Prostate gland (tissue), 2 donors: Measurements from ENCODE around the gene COL5A1.

Experiments
- POLR2AphosphoS5 ChIP-seq: sonication (generic); formaldehyde crosslinking; IDR thresholded peaks from one replicate; pipeline ENCODE4 v1.6.1; 2017; ENCODE audit warnings: antibody characterized with exemption
- TF ChIP-seq, protein P1 (sequence below), 4 experiments: fragments of 200-600 bp in 2 of 4; fragments of 450-650 bp in 2 of 4; sonication (generic) in 2 of 4; IDR thresholded peaks; 1 replicate in 3 of 4; 2 replicates in 1 of 4; pipeline ENCODE4 v1.5.1; 2016 to 2019; ENCODE audit warnings: antibody characterized with exemption in 4 of 4, mild to moderate bottlenecking in 2 of 4, moderate library complexity in 2 of 4

DNA sequence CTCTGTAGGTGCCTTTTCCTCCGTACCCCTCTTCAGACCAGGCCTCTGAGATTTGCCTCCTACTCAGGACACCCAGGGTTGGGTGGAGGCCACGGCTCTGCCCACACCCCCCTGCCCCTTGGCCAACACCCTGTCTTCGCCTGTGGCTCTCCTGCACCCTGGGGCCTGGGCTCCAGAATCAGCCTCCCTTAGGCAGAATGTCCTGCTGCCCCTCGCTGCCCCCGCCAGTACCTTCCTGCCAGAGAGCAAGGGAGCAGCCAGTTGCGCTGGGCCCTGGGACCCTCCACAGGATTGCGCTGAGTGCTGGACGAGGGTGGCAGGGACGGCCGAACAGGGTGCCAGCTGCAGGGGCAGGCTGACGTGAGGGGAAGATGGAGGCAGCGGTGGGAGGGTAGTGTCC is 53.5 kb downstream of the COL5A1 start:
- TF ChIP-seq, protein P1, sequence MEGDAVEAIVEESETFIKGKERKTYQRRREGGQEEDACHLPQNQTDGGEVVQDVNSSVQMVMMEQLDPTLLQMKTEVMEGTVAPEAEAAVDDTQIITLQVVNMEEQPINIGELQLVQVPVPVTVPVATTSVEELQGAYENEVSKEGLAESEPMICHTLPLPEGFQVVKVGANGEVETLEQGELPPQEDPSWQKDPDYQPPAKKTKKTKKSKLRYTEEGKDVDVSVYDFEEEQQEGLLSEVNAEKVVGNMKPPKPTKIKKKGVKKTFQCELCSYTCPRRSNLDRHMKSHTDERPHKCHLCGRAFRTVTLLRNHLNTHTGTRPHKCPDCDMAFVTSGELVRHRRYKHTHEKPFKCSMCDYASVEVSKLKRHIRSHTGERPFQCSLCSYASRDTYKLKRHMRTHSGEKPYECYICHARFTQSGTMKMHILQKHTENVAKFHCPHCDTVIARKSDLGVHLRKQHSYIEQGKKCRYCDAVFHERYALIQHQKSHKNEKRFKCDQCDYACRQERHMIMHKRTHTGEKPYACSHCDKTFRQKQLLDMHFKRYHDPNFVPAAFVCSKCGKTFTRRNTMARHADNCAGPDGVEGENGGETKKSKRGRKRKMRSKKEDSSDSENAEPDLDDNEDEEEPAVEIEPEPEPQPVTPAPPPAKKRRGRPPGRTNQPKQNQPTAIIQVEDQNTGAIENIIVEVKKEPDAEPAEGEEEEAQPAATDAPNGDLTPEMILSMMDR (IDR thresholded peaks at IDR 0.05): no peak
- no peak for TF ChIP-seq POLR2AphosphoS5
